Smooth muscle cell (in vitro differentiated cells): ENCODE results near the gene LITAFD. TPM values are rescaled to one million over a fixed set of nuclear protein-coding genes. Genes with fewer than 3 reads are reported as not detected.

Experiments used
- DNase-seq: peaks from one replicate; lab custom pipeline; 2025; ENCODE audit not compliant: unreplicated experiment; lab: John Stamatoyannopoulos, UW
- H2AFZ ChIP-seq: fragments of 200-600 bp; sonication (generic); 2 replicates; pipeline ENCODE4 v1.6.0; 2016; ENCODE audit warnings: antibody characterized with exemption, low read depth, mild to moderate bottlenecking
- H3F3A ChIP-seq: fragments of 200-600 bp; sonication (generic); 2 replicates; pipeline ENCODE4 v1.6.0; 2017; ENCODE audit warnings: antibody characterized with exemption, low read depth
- H3K27ac ChIP-seq: fragments of 200-600 bp; sonication (generic); 2 replicates; pipeline ENCODE4 v1.5.1; 2016; ENCODE audit warnings: low read depth, mild to moderate bottlenecking
- H3K27me3 ChIP-seq: fragments of 200-600 bp; sonication (generic); 2 replicates; pipeline ENCODE4 v1.6.1; 2016; ENCODE audit warnings: low read depth, mild to moderate bottlenecking
- H3K36me3 ChIP-seq: fragments of 200-600 bp; sonication (generic); 2 replicates; pipeline ENCODE4 v1.5.1; 2016; ENCODE audit warnings: low read depth
- H3K4me1 ChIP-seq: fragments of 200-600 bp; sonication (generic); 2 replicates; pipeline ENCODE4 v1.5.1; 2016; ENCODE audit warnings: low read depth
- H3K4me2 ChIP-seq: fragments of 200-600 bp; sonication (generic); 2 replicates; pipeline ENCODE4 v1.6.0; 2016; ENCODE audit warnings: mild to moderate bottlenecking
- H3K4me3 ChIP-seq: fragments of 200-600 bp; sonication (generic); 2 replicates; pipeline ENCODE4 v1.5.1; 2016; ENCODE audit warnings: mild to moderate bottlenecking
- H3K79me2 ChIP-seq: fragments of 200-600 bp; sonication (generic); 2 replicates; pipeline ENCODE4 v1.6.0; 2016; ENCODE audit warnings: low read depth, mild to moderate bottlenecking
- H3K9ac ChIP-seq: fragments of 200-600 bp; sonication (generic); 2 replicates; pipeline ENCODE4 v1.6.0; 2016; ENCODE audit warnings: low read depth
- H3K9me3 ChIP-seq: fragments of 200-600 bp; sonication (generic); replicated peaks from 2 replicates; pipeline ENCODE4 v1.5.1; 2016; ENCODE audit warnings: low read depth
- H4K20me1 ChIP-seq: fragments of 200-600 bp; sonication (generic); 2 replicates; pipeline ENCODE4 v1.6.0; 2016; ENCODE audit warnings: low read depth
- CTCF ChIP-seq: fragments of 200-600 bp; sonication (generic); IDR thresholded peaks from 2 replicates; pipeline ENCODE4 v1.5.1; 2017; ENCODE audit warnings: borderline replicate concordance, mild to moderate bottlenecking, antibody characterized with exemption; ENCODE audit not compliant: insufficient read depth, poor library complexity, severe bottlenecking
- WGBS: methylation state at CpG from one replicate; pipeline ENCODE4 v1.1.7; 2016; ENCODE audit warnings: low lambda C conversion rate; 5-methylcytosine and 5-hydroxymethylcytosine counted together
- polyA plus RNA-seq: library from polyadenylated mRNA; unstranded; fragments of >200 nt; fragmentation: Nextera tagmentation; extraction: Ambion mirVana; gene quantifications from 2 replicates; pipeline ENCODE4 v1.2.1, GENCODE V29; 2016
- total RNA-seq: library from RNA; depleted of rRNA; stranded (reverse); fragments of >200 nt; gene quantifications from 2 replicates; pipeline ENCODE4 v1.2.3, GENCODE V29; 2014

The LITAFD gene
- total and polyA plus RNA-seq, 2 experiments from 2014 or later: not detected

GRCh38 chr16:8923199-8923598 is 41.0 kb downstream of the LITAFD start:
- H3K4me1 ChIP-seq: no peaks in the 10 kb centered on the region
- H3K9ac ChIP-seq: no peak overlapping the region
- no peak overlapping the region for H2AFZ ChIP-seq
- H3K27ac ChIP-seq: no peak overlapping the region
- no peak for TF ChIP-seq CTCF
- H3K9me3 ChIP-seq: no peaks in the 10 kb centered on the region
- H4K20me1 ChIP-seq: peaks cover 99% of the 10 kb centered on the region
- peaks cover 92% of the 10 kb centered on the region for H3K79me2 ChIP-seq
- no peak overlapping the region for H3K4me3 ChIP-seq
- DNase-seq: no peak
- H3K27me3 ChIP-seq: no peaks in the 10 kb centered on the region
- 86% methylated on average over 11 of the region's 11 CpGs for WGBS
- peaks cover 9% of the 10 kb centered on the region for H3F3A ChIP-seq
- H3K36me3 ChIP-seq: peaks cover 18% of the 10 kb centered on the region
- no peak overlapping the region for H3K4me2 ChIP-seq

GRCh38 chr16:8924214-8924613 is 42.1 kb downstream of the LITAFD start:
- Histone ChIP-seq H4K20me1 (peaks cover 99% of the 10 kb centered on the region), H3F3A (peaks cover 9% of the 10 kb centered on the region), H3K4me3 (no peak overlapping the region), H3K4me2 (no peak overlapping the region), H3K79me2 (peaks cover 95% of the 10 kb centered on the region), H3K9ac (no peak overlapping the region), H3K4me1 (no peaks in the 10 kb centered on the region), H3K9me3 (no peaks in the 10 kb centered on the region), H3K27ac (no peak overlapping the region), H3K36me3 (peaks cover 15% of the 10 kb centered on the region), H2AFZ (no peak overlapping the region), H3K27me3 (no peaks in the 10 kb centered on the region)
- 92% methylated on average over 4 of the region's 4 CpGs for WGBS
- DNase-seq: no peak
- TF ChIP-seq CTCF: no peak

GRCh38 chr16:8925455-8925854 is 43.3 kb downstream of the LITAFD start:
- WGBS: 97% methylated on average over 7 of the region's 7 CpGs
- H3K79me2 ChIP-seq: peaks cover 95% of the 10 kb centered on the region

More at GRCh38 chr16:8925455-8925854, 43.3 kb downstream of the LITAFD start:
- H3F3A ChIP-seq: peaks cover 9% of the 10 kb centered on the region
- H3K4me3 ChIP-seq: no peak overlapping the region
- H3K9ac ChIP-seq: no peak overlapping the region
- peaks cover 99% of the 10 kb centered on the region for H4K20me1 ChIP-seq
- no peaks in the 10 kb centered on the region for H3K9me3 ChIP-seq
- no peak overlapping the region for H2AFZ ChIP-seq
- H3K36me3 ChIP-seq: peaks cover 15% of the 10 kb centered on the region
- no peaks in the 10 kb centered on the region for H3K27me3 ChIP-seq
- no peak overlapping the region for H3K27ac ChIP-seq
- no peak for TF ChIP-seq CTCF
- H3K4me1 ChIP-seq: no peaks in the 10 kb centered on the region
- DNase-seq: no peak
- H3K4me2 ChIP-seq: no peak overlapping the region
